HG03354 (cell line): Measurements from ENCODE around the gene SLC6A9.

Source experiments
- ATAC-seq: cut with Tn5 transposase; IDR thresholded peaks from one replicate; pipeline ENCODE4 v1.9.1; 2021; ENCODE audit warnings: mild to moderate bottlenecking; ENCODE audit not compliant: unreplicated experiment, poor library complexity, severe bottlenecking

Gene SLC6A9

DNA sequence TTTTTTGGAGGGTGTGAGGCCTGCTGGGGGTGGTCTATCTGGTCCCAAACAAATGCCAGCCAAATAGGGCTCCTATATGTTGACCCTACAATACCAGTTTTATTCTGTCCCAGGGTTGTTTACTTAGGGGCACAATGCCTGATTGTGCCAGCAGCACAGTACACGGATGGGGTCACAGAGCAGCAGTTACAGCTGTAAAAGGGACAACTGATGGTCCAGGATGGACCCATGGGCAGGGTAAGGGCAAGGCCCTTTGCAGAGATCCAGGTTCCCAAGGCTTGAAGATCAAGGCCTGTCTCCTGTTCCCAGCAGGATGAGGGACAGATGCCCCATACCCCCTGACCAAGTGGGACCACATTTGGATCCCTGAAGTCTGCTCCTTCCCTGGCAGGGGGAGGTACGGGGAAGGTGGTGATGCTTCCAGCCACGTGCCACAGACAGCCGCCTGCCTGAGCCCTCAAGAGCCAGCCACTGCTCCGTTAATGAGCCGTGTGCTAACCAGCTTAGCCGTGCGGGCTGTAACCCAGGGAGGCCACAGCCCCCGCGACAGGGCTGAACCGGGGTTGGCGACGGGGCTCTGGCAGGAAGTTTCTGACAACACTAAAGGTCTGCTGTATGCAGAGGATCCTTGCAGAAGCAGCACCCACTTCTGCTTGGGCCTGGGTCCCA is 18.2 kb downstream of the SLC6A9 start:
- ATAC-seq = no peak

- no peak for ATAC-seq
Observed at GRCh38 chr1:44012404-44012803, 18.9 kb downstream of the SLC6A9 start.

DNA sequence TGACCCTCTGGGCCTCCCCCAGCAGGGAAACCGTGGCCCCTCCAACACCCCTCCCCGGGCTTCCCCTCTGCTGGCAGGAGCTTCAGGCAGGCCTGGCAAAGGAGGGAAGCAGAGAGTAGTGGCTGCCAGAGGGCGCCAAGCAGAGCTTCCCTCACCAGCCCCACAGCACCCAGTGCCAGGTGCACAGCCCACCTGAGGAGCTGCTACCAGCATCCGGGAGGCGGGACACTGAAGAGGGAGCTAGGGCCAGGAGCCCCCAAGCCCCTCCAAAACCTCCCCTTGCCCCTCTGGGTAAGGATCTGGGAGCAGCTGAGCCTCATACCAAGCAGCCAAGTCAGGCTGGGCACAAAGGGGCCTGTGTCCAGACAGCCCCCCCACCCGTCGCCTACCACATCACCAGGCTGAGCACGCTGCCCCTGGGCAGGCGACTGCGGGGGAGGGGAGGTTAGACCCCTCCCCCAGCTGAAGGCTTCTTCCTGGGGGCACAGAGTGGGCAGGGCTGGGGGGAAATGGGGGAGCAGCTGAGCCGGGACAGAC is 20.3 kb downstream of the SLC6A9 start:
- ATAC-seq = no peak

GRCh38 chr1:44008259-44008658 is 23.0 kb downstream of the SLC6A9 start:
- ATAC-seq = no peak

GRCh38 chr1:44002606-44003157 is 28.6 kb downstream of the SLC6A9 start:
- no peak for ATAC-seq

DNA sequence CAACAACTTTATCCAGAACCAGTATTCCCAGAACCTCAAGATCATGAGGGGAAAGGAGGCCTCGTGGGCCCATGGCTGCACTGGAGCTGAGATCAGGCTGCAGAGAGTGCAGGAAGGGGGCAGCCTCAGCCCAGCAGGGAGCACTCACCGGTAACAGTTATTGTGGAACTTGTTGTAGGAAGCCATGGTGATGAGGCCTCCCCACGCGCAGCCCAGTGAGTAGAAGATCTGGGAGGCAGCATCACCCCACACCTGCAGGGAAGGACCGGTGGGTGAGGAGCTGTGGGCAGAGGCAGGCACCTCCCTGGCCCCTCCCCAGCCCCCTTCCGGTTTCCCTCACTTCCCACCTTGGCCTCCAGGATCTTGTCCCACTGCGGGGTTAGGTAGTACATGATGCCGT is 29.1 kb downstream of the SLC6A9 start:
- no peak for ATAC-seq

GRCh38 chr1:44000122-44000665 is 31.1 kb downstream of the SLC6A9 start:
- no peak for ATAC-seq

DNA sequence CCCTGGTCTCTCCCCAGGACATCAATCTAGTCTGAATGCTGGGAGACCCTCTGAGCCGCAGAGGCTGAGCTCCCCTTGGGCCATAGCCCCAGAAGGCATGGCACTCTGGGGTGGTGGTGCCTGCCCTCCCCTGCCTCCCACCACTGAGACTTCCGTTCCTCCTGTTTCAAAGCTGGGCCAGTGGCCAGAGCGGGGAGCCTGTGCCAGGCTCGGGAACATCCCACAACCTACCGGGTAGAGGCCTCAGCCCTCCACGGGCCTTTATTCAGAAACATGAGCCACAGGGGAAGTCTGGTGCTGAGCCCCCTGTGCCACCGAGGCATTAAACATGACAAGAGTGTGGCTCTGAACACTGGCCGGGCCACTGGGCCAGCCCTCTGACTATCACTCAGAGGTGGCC is 31.8 kb downstream of the SLC6A9 start:
- ATAC-seq = no peak

DNA sequence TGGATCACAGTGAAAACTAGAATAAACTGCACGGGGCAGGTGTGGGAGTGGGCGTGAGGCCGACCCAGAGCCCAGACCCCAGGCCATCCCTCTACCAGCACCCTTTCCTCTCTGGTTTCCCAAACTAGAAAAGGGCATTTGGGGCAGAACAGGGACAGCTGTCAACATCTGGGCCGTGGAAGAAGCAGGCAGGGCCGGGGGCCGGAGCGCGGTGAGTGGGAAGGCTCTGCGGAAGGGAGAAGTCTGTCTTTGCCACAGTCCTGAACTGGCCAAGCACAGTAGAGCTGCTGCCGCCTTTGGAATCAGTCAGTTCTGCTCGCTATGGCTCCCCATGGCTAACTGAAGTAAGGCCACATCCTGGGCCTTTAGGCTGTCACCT is 33.3 kb downstream of the SLC6A9 start:
- no peak for ATAC-seq

GRCh38 chr1:43997295-43997999 is 33.8 kb downstream of the SLC6A9 start:
- ATAC-seq = no peak

- ATAC-seq = no peak
Observed at GRCh38 chr1:43996733-43997115, 34.5 kb downstream of the SLC6A9 start.

GRCh38 chr1:43995984-43996732 is 35.1 kb downstream of the SLC6A9 start:
- no peak for ATAC-seq

GRCh38 chr1:43994794-43995790 is 36.2 kb downstream of the SLC6A9 start:
- ATAC-seq = no peak

- no peak for ATAC-seq
Observed at GRCh38 chr1:43994071-43994470, 37.2 kb downstream of the SLC6A9 start.

DNA sequence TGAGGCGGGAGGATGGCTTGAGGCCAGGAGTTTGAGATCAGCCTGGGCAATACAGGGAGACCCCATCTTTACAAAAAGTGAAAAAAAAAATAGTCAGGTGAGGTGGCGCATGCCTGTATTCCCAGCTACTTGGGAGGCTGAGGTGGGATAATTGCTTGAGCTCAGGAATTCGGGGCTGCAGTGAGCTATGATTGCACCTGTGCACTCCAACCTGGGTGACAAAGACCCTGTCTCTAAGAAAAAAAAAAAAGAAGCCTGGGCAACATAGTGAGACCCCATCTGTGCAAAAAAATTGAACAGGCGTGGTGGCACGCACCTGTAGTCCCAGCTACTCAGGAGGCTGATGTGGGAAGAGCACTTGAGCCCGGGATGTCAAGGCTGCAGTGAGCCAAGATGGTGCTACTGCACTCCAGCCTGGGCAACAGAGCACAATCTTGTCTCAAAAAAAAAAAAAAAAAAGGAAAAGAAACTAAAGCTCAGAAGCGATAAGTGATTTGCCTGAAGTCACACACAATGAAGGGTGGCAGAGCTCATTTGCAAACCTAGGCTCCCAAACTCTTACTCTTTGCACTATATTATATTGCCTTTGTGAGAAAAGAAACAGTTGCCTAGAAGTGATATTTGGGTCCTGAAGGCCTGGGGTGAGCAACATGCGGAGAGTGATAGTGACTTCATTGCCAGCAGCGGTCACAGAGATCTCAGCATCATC is 37.9 kb downstream of the SLC6A9 start:
- no peak for ATAC-seq

DNA sequence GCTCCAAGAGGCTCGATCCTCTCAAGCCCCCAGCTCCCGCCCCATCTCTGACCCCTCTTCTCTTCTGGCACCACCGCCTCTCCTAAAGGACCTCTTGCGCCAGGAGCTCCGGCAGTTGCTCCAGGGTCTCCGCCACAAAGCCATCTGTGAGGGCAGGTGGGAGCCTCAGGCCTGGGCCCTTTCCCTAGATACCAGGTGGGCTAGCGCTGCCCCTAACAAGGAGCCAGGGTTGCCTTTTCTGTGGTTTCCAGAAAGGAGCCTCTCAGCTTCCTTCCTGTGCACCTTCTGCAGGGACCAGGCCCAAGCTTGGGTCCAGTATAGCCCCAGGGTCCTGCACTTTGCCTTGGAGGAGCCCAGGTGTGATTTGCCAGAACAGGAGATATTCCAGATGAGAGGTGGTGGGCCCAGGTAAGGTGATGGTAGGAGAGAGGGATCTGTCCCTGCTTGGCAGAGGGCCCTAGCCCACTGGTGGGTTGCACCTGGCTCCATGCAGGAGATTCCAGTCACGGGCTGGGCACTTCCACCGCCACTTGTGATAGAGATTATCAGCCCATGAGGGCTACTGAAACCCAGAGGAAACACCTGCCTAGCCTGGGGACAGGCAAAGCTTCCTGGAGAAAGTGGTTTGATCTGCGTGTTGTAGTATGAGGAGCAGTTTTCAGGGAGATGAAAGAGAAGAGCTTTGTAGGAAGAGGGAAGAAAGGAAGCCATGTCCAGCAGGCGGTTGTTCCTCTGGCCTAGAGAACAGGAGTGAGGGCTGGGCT is 38.8 kb downstream of the SLC6A9 start:
- ATAC-seq = no peak

- ATAC-seq = peak; percentile 81
Observed at GRCh38 chr1:43991476-43992231, 39.6 kb downstream of the SLC6A9 start, which contains the start of gene CCDC24. CCDC24 (plus strand) TSS chr1:43991599; CDS start chr1:43991879, 280 bp downstream.
